Stimulated activated CD4-positive, alpha-beta T cell treated with anti-CD3 and anti-CD28 coated beads, Interleukin-4, amount 100 ng/mL, for 24 hours (primary cell): ENCODE data around the gene TTC3.

Source experiments
- DNase-seq: peaks from one replicate; pipeline ENCODE4 v3.0.0-alpha.2; 2020

Gene TTC3

GRCh38 chr21:37063433-37063832 is 9.6 kb upstream of the TTC3 start:
- no peak for DNase-seq

GRCh38 chr21:37064841-37065240 is 8.2 kb upstream of the TTC3 start:
- DNase-seq, result no peak

- DNase-seq, result no peak
These were observed 7.4 kb upstream of the TTC3 start for GRCh38 chr21:37065561-37066177.

- DNase-seq, result no peak
These were observed 1.3 kb upstream of the TTC3 start for GRCh38 chr21:37071561-37072273.

GRCh38 chr21:37072274-37072987 is 623 bp upstream of the TTC3 start:
- DNase-seq, result peak; percentile 73

- DNase-seq, result peak; percentile 63
These were observed 553 bp downstream of the TTC3 start for GRCh38 chr21:37073417-37074196.

GRCh38 chr21:37074197-37074510 is 1.1 kb downstream of the TTC3 start:
- DNase-seq, result no peak

- no peak for DNase-seq
These were observed 1.5 kb downstream of the TTC3 start for GRCh38 chr21:37074546-37074945.

GRCh38 chr21:37075214-37075770 is 2.2 kb downstream of the TTC3 start:
- no peak for DNase-seq

GRCh38 chr21:37076087-37076850 is 3.2 kb downstream of the TTC3 start:
- DNase-seq, result no peak

GRCh38 chr21:37077403-37077802 is 4.3 kb downstream of the TTC3 start:
- DNase-seq, result no peak

- DNase-seq, result peak; percentile 15
These were observed 6.3 kb downstream of the TTC3 start for GRCh38 chr21:37079211-37079824.

GRCh38 chr21:37082375-37082774 is 9.3 kb downstream of the TTC3 start:
- no peak for DNase-seq

GRCh38 chr21:37082856-37083528 is 9.9 kb downstream of the TTC3 start:
- DNase-seq, result no peak

GRCh38 chr21:37085726-37086125 is 12.7 kb downstream of the TTC3 start:
- DNase-seq, result no peak

- no peak for DNase-seq
These were observed 14.1 kb downstream of the TTC3 start for GRCh38 chr21:37087188-37087587.

- DNase-seq, result no peak
These were observed 15.2 kb downstream of the TTC3 start for GRCh38 chr21:37088186-37088735.

GRCh38 chr21:37093977-37094376 is 20.9 kb downstream of the TTC3 start:
- DNase-seq, result no peak

GRCh38 chr21:37095821-37096220 is 22.8 kb downstream of the TTC3 start:
- DNase-seq, result no peak

GRCh38 chr21:37098751-37099150 is 25.7 kb downstream of the TTC3 start:
- DNase-seq, result no peak

- DNase-seq, result no peak
These were observed 27.3 kb downstream of the TTC3 start for GRCh38 chr21:37100316-37100715.
